HG03457 (cell line): ENCODE results near the gene SENP3.

Source experiments
- ATAC-seq: cut with Tn5 transposase; IDR thresholded peaks from one replicate; pipeline ENCODE4 v1.9.1; 2021; ENCODE audit warnings: moderate number of reproducible peaks; ENCODE audit not compliant: unreplicated experiment

The SENP3 gene

DNA sequence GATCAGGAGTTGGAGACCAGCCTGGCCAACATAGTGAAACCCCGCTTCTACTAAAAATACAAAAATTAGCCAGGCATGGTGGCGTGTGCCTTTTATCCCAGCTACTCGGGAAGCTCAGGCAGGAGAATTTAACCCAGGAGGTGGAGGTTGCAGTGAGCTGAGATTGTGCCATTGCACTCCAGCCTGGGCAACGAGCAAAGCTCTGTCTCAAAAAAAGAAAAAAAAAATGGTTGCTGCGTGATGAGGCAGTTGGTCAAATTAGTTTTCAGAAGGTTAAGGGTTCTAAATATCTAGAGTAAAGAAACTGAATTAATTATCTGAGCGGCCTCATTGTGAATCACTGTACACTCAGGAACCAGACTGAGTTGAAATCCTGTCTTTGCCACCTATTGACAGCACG lies 14.2 kb downstream of the SENP3 start:
- no peak for ATAC-seq

DNA sequence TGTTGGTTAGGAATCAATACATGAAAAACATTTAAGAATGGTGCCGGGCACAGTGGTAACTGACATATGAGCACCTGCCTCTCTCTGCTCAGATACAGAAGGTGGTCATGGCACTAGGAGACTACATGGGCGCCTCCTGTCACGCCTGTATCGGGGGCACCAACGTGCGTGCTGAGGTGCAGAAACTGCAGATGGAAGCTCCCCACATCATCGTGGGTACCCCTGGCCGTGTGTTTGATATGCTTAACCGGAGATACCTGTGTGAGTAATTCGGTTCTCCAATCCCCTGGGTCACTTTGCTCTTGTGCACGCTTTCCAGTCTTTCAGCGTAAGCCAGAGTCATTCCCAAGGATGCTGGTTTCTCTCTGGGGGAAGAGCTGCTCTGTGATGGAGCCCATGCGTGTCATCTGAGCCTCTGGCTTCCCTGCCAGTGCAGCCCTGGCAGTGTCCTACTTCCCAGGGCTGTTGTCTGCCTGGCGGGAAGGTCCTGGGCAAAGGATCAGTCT lies 14.8 kb downstream of the SENP3 start:
- no peak for ATAC-seq

DNA sequence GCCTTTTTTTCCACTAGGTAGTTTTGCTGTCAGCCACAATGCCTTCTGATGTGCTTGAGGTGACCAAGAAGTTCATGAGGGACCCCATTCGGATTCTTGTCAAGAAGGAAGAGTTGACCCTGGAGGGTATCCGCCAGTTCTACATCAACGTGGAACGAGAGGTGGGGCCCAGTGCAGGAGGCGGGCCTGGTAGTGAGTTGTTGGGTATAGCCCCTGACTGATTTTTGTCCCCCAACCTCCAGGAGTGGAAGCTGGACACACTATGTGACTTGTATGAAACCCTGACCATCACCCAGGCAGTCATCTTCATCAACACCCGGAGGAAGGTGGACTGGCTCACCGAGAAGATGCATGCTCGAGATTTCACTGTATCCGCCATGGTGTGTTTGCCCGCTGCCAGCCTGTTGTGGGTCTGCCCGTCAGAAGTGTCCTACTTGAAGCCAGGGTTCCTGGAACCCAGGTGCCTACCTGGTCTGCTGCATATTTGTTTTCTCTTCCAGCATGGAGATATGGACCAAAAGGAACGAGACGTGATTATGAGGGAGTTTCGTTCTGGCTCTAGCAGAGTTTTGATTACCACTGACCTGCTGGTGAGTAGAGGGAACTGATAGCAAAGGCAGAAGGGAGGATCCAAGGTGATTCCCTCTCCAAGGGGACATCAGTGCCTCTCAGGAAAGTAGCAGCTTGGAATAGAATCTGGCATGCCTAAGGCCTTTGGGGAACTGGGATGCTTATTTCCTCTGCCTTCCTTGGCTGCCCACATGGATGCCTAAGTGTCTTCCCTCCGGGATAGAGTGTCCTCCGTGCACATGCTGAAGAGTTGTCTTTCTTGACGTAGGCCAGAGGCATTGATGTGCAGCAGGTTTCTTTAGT lies 15.8 kb downstream of the SENP3 start:
- ATAC-seq = no peak

DNA sequence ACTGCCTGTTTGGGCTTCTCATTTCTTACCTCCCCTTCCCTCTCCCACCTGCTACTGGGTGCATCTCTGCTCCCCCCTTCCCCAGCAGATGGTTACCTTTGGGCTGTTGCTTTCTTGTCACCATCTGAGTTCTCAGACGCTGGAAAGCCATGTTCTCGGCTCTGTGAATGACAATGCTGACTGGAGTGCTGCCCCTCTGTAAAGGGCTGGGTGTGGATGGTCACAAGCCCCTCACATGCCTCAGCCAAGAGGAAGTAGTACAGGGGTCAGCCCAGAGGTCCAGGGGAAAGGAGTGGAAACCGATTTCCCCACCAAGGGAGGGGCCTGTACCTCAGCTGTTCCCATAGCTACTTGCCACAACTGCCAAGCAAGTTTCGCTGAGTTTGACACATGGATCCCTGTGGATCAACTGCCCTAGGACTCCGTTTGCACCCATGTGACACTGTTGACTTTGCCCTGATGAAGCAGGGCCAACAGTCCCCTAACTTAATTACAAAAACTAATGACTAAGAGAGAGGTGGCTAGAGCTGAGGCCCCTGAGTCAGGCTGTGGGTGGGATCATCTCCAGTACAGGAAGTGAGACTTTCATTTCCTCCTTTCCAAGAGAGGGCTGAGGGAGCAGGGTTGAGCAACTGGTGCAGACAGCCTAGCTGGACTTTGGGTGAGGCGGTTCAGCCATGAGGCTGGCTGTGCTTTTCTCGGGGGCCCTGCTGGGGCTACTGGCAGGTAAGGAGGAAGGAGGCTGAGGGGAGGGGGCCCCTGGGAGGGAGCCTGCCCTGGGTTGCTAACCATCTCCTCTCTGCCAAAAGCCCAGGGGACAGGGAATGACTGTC lies 17.5 kb downstream of the SENP3 start, which contains the start of gene CD68:
CD68 (plus strand) TSS at position 638 of the 833 bp plus-strand sequence; CDS start at position 678, 40 bp downstream.
- no peak for ATAC-seq

DNA sequence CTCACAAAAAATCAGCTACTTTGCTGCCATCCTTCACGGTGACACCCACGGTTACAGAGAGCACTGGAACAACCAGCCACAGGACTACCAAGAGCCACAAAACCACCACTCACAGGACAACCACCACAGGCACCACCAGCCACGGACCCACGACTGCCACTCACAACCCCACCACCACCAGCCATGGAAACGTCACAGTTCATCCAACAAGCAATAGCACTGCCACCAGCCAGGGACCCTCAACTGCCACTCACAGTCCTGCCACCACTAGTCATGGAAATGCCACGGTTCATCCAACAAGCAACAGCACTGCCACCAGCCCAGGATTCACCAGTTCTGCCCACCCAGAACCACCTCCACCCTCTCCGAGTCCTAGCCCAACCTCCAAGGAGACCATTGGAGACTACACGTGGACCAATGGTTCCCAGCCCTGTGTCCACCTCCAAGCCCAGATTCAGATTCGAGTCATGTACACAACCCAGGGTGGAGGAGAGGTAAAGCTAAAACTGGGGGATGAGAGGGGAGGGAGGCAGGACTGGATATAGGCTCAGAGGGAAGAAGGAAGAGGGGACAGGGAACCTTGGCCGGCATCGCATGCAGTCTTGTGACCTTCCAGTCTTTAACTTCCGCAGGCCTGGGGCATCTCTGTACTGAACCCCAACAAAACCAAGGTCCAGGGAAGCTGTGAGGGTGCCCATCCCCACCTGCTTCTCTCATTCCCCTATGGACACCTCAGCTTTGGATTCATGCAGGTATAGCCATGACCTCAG lies 18.3 kb downstream of the SENP3 start:
- ATAC-seq = no peak

DNA sequence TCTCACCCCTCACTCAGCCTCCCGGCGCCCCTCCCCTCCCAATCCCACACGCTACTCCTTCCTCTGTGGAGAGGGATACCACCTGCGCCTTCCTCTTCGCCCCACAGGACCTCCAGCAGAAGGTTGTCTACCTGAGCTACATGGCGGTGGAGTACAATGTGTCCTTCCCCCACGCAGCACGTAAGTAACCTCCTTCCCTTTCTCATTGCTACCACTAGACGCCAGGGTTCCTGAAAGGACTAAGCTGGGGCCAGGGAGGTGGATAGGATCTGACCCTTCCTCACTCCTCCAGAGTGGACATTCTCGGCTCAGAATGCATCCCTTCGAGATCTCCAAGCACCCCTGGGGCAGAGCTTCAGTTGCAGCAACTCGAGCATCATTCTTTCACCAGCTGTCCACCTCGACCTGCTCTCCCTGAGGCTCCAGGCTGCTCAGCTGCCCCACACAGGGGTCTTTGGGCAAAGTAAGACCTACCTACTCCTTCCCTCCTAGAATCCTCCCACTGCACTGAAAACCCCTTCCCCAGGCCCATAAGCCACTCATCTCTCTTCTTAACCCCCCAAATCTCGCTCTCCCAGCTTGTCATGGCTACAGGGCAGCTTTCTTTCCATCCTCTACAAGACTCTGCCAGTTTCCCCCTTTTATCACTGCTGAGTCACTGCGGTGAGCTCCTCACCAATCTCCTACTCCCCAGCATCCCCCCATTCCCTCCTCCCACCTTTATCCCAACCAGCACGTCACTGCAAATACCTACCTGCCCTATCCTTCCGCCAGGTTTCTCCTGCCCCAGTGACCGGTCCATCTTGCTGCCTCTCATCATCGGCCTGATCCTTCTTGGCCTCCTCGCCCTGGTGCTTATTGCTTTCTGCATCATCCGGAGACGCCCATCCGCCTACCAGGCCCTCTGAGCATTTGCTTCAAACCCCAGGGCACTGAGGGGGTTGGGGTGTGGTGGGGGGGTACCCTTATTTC lies 19.2 kb downstream of the SENP3 start:
- ATAC-seq = no peak

DNA sequence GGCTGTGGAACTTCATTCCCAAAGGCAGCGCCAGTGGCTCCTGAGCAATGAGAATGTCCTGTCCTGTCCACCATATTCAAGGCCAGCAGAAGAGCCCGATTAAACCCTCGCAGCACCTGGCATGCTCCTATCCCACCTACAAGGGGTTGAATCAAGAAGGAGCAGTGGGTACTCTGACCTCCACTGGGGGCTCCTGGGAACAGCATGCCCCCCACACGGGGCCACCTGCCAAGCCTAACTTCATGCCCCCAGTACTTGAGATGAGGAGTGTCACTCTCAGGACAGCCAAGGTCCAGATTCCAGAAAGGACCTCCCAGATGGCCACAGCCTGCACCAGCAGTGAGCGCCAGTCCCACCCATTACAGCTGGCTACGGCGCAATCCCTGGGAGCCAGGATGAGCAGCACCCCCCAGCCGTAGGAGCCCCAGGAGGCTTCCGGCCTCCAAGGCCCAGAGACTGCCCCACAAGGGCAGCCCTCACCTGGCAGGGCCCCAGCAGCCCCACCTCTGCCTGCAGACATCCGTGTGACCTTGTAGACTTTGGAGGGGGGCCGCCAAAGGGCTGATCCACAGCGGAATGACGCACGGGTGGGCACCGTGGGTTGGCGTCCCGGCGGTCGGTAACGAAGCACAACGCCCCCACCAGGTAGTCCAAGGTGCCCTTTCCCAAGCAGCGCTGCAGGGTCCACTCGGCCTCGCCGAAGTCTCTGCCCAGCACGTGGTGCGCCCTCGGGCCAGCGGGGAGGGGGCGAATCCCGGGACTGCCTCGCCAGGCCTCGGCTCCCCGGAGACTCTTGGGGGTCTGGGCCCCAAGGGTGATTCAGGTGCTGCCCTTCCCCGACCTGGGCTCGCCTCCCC lies 20.9 kb downstream of the SENP3 start:
- no peak for ATAC-seq

DNA sequence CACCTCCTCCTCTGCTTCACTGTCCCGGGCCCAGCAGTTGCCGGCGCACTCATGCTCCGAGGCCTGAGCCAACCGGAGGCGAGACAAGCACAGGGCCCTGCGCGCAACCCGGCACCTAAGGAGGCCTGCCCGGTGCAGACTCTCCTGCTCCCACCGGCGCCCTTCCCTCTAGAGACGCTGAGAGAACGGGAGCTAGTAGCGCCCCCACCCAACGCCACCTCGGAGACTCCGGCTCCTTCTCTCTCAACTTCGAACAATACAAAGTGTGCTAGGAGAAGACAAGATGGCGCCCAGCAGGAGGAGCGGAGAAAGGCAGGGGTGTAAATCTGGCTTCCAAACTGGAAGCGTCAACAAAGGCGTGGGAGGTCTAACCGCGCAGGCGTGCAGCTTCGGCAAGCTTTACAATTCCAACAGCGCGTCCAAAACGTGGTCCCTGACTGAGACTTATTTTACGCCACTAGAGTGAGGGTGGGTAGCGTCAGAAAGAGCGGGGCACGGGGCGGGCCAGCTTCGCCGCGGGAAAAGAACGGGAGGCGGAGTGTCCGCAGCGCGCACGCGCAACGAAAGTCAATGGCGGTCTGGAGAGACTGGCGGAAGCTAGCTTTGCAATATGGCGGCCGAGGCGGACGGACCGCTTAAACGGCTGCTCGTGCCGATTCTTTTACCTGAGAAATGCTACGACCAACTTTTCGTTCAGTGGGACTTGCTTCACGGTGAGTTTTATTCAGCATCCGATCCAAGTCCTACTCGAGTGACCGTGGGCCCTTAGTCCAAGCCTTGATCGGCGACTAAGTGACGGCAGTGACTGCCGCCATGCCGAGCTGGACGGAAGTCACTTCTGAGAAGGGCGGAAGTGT lies 21.8 kb downstream of the SENP3 start, which contains the start of gene MPDU1:
MPDU1 (plus strand) TSS at position 600 of the 857 bp plus-strand sequence; CDS start at position 611, 11 bp downstream.
- peak; percentile 46 for ATAC-seq

DNA sequence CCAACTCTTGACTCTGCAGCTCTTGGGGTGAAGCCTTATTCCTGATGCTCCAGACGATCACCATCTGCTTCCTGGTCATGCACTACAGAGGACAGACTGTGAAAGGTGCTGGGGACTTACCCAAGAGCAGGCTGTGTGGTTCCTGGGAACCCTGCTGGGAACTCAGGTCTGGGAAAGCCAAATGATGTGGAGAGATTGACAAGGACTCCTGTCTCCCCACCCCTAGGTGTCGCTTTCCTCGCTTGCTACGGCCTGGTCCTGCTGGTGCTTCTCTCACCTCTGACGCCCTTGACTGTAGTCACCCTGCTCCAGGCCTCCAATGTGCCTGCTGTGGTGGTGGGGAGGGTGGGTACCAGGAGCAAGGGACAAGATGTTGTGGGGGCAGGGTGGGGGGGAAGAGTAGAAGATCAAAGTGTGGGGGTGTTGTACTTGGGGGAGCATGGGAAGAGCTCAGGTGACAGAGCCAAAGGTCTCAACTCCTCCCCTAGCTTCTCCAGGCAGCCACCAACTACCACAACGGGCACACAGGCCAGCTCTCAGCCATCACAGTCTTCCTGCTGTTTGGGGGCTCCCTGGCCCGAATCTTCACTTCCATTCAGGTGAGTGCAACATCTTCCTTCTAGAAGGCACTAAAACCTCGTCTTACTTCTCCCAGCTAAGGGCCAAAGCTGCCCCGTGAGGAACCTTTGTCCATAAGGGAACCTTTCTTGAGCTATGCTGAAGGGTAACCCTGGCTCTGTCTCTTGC lies 25.1 kb downstream of the SENP3 start:
- ATAC-seq = no peak

DNA sequence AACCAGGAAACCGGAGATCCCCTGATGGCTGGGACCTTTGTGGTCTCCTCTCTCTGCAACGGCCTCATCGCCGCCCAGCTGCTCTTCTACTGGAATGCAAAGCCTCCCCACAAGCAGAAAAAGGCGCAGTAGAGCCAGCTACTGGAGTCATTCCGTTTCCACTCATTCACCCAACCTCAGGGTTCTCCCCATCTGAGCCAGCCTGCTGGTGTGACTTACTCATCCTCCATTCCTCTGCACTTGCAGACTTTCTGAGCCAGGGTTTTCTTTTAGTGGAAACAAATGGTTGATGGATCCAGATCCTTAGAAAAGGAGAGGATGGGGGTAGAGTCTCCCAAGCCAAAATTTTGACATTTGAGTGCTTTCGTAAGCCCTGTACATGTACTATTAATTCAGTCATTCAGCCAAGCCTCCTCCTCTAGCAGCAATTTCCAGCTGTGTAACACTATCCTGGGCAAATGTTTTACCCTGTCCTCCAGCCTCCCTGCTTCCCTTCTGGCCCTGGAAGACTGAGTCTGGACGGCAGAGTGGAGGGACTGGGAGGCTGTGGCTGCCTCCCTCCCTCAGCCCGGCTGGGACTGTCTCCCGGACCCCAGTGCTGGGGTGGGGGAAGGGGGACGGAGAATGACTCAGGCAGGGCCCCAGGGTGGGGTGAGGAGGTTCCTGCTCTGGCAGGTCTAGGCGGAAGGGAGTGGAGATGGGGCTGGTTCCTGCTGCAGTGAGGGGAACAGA lies 25.9 kb downstream of the SENP3 start:
- no peak for ATAC-seq

DNA sequence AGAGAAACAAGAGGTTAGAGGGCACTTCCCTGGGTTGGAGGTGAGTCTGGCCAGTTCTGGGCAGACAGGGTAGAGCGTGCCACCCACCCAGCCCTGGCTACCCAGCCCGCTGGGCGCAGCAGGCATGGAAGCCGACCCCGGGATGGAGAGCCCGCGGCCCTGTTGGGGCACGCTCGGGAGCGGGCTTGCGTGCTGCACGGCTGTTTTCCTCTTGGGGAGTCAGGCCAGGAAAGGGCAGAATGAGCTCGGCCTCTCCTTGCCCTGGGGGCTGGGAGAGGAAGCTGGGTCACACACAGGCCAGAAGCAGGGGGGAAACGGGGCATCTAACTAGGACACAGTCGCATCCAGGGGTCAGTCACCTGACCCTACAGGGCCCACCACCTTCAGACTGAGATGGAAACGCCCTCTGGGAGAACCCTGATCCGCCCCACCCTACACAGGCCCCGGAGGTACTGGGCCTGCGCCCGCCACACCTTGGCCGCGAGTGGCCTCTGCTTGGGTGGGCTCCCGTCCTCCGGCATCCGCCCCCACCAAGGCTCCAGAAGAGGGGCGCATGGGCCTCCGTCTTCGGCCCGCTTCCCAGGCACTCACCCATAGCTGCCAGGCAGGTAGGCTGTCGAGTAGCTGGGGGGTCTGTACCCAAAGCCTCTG lies 27.0 kb downstream of the SENP3 start:
- ATAC-seq = no peak

DNA sequence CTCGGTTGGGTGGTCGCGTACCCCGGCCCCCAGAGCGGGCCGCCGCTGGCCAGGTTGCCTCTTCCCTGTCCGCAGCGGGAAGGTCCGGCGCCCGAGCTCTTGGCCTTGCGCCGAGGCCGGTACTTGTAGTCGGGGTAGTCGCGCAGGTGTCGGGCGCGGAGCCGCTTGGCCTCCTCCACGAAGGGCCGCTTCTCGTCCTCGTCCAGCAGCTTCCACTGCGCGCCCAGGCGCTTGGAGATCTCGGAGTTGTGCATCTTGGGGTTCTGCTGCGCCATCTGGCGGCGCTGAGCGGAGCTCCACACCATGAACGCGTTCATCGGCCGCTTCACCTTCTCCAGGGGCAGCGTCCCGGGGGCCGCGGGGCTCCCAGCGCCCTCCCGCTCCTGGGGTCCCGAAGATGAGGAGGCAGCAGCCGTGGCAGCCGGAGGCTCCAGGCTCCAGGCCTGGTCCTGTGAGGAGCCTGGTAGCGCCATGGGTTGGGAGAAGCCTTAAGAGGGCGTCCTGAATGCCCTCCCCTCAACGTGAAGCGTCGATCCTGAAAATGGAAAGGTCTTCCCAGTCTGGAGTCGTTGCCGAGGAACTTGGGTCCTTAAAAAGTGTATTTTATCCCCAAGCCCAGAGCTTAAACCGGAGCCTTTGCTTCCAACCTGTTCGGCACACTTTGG lies 27.6 kb downstream of the SENP3 start:
- ATAC-seq = no peak

DNA sequence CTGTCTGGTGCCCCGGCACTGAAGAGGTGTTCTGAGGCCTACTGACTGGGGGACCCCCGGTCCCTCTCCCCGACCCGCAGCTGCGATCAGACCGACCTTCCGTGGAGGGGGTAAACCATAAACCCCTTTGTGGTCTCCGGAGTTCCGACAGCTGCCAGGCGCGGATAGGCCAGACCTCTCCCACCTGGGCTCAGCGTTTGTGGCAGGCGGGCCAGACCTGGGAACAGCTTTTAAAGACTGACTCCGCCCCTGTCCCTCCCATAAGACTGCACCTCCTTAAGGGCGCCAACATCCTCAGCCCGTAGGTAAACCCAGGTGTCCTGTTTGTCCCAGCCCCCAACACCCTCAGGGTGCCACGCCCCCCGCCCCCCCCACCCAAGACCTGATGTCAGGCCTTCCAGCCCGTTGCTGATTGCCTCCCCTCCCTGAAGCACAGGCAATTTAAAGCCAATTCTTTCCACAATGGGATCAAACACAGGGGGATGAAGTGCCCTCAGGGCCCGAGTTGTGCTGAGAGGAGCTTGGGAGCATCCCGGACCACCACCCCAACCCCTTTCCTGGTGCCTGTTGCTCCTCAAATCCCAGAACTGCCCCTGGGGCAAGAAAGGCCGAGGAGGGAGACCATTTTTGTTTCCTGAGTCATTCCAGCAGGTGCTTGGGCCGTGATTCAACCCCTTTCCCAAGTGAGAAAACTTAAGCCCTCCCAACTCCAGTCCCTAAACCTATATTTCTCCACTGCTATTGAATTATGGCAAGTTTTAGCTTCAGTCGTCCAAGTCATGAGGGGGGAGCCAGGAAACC lies 28.4 kb downstream of the SENP3 start, which contains the start of gene SOX15:
SOX15 (minus strand) TSS at position 204 of the 801 bp plus-strand sequence. CDS start 418 bp downstream, outside the sequence.
- ATAC-seq = no peak

DNA sequence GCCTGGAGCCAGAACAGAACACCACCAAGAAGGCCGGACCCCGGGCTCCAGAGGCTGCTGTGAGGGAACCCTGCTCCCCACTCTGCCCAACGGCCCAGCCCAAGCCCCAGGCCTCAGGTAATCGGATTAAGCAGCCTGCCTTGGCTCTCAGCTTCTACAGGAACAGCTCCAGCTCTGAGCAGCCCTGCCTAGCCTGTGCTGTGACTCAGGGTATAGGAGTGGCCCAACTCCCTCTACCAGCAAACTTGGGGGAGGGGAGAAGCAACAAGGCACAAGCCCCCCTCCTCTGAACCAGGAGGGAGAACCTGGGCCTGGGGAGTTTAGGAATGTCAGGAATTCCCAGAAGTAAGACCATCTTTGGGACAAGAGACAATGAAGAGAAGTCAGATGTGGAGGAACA lies 29.0 kb downstream of the SENP3 start:
- ATAC-seq = no peak
